Left lung (tissue), 10 donors: Measurements from ENCODE around the gene GATB. TPM values are rescaled to one million over a fixed set of nuclear protein-coding genes. Genes with fewer than 3 reads are reported as not detected.
"Not testable (repeated sequence)": the region's sequence is repeated elsewhere in the genome, so short reads cannot be mapped to it uniquely, and the experiment has no call there.

Experiments used
- ATAC-seq: fragments of 200-7000 bp; cut with Tn5 transposase; one replicate; pipeline ENCODE4 v1.9.1; 2020; ENCODE audit warnings: moderate library complexity
- DNase-seq, 4 donors: peaks; one replicate each; pipeline ENCODE4 v3.0.0-alpha.2; 2013 to 2020
- H3K27ac ChIP-seq, 2 donors: fragments of 200-600 bp; sonication (generic) in 1 of 2; one replicate each; pipeline versions ENCODE4 v1.5.0 to v1.8.0; 2020 to 2021
- H3K27me3 ChIP-seq, 2 donors: fragments of 200-600 bp; sonication (generic) in 1 of 2; one replicate each; pipeline versions ENCODE4 v1.5.0 to v1.8.0; 2020 to 2021
- H3K36me3 ChIP-seq, 2 donors: fragments of 200-600 bp; sonication (generic) in 1 of 2; one replicate each; pipeline versions ENCODE4 v1.5.0 to v1.8.0; 2020 to 2021
- H3K4me1 ChIP-seq, 2 donors: fragments of 200-600 bp; one replicate each; pipeline ENCODE4 v1.8.0; 2021
- H3K4me3 ChIP-seq, 2 donors: fragments of 200-600 bp; sonication (generic) in 1 of 2; one replicate each; pipeline versions ENCODE4 v1.5.0 to v1.8.0; 2020 to 2021; ENCODE audit warnings: mild to moderate bottlenecking in 1 of 2
- H3K9me3 ChIP-seq, 2 donors: fragments of 200-600 bp; sonication (generic) in 1 of 2; one replicate each; pipeline versions ENCODE4 v1.5.0 to v1.8.0; 2020 to 2021
- intact Hi-C, 2 donors: fragments of 100-400 bp; cut with DNase I; formaldehyde crosslinking; loops; one replicate each; pipeline versions ENCODE4 v1.11.2 to v1.14.2; 2022
- polyA plus RNA-seq, 6 donors: library from polyadenylated mRNA; unstranded; fragments of 120-200 nt; gene quantifications; one replicate each; pipeline ENCODE4 v1.2.1, GENCODE V29; 2013; ENCODE audit not compliant: insufficient read length in 6 of 6
- total RNA-seq, 2 donors: library from RNA; stranded (reverse); fragmentation: NEBNext Ultra II Directional; extraction: Animal tissue kit (Norgen Biotek cat#: 25700); gene quantifications; one replicate each; pipeline ENCODE4 v1.2.1, GENCODE V29; 2021
- TF ChIP-seq, protein P1 (sequence below), 2 donors: fragments of 200-600 bp; sonication (generic) in 1 of 2; IDR thresholded peaks; one replicate each; pipeline versions ENCODE4 v1.5.0 to v1.8.0; 2021; ENCODE audit warnings: antibody characterized with exemption in 2 of 2
- donor health status: DM: no; HTN: yes; CAD: no.
- donor health status: DM: no; HTN: no; CAD: no.

The GATB gene
- total and polyA plus RNA-seq, 8 donors = 12.9 to 22.2 (median 18.8) TPM

- no peaks in the 10 kb centered on the region for H3K9me3 ChIP-seq
- DNase-seq (no peak), ATAC-seq (no peak)
- no peaks in the 10 kb centered on the region for H3K4me1 ChIP-seq
- H3K27ac ChIP-seq = no peak overlapping the region
- no peaks in the 10 kb centered on the region for H3K27me3 ChIP-seq
- H3K4me3 ChIP-seq = no peak overlapping the region
- intact Hi-C loops = no loop called here
- TF ChIP-seq, protein P1, sequence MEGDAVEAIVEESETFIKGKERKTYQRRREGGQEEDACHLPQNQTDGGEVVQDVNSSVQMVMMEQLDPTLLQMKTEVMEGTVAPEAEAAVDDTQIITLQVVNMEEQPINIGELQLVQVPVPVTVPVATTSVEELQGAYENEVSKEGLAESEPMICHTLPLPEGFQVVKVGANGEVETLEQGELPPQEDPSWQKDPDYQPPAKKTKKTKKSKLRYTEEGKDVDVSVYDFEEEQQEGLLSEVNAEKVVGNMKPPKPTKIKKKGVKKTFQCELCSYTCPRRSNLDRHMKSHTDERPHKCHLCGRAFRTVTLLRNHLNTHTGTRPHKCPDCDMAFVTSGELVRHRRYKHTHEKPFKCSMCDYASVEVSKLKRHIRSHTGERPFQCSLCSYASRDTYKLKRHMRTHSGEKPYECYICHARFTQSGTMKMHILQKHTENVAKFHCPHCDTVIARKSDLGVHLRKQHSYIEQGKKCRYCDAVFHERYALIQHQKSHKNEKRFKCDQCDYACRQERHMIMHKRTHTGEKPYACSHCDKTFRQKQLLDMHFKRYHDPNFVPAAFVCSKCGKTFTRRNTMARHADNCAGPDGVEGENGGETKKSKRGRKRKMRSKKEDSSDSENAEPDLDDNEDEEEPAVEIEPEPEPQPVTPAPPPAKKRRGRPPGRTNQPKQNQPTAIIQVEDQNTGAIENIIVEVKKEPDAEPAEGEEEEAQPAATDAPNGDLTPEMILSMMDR (IDR thresholded peaks at IDR 0.05) = no peak
- H3K36me3 ChIP-seq = peaks cover 0 to 13% of the 10 kb centered on the region in 2 donors
These were observed 17.5 kb downstream of the GATB start for GRCh38 chr4:151743128-151743854.

DNA sequence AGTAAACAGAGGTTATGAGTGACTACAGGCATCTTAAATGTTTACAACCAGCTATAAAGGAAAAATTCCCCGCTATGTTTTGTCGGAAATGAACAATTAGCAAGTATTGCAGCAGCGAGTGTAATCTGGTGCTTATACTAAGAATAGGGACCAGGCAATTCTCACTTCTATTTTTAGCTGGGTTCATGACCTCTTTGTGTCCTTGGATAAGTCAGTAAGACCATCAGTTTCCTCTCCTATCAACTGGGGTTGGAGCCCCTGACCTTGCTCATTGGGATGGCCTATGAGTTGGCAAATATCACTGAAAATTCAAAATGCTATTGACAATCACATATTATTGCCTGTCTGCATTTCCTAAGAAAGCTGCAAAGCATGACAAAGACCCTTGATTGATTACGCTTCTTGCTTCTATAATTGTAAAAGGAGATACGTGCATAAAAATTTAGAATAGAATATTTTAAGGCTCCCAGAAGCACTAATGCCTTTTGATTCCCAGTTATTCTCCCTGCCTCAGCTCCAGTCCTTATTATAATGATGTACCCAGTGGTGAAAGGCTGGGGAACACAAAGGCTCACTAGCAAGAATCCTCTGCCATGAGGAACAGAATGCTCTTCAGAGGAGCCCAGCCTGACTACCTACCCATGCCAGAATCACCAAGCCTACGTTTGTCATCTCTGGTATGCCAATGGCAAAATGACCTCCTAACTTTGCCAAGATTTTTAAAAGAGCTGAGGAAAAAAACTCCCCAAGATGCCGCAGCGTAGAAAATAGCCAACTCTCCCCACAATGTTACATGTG is 21.9 kb downstream of the GATB start:
- ATAC-seq (no peak), DNase-seq (no peak)
- TF ChIP-seq, protein P1 (IDR thresholded peaks at IDR 0.05) = no peak
- Histone ChIP-seq H3K4me1 (no peaks in the 10 kb centered on the region), H3K27ac (no peak overlapping the region), H3K4me3 (no peak overlapping the region), H3K36me3 (peaks cover 0 to 29% of the 10 kb centered on the region in 2 donors), H3K27me3 (no peaks in the 10 kb centered on the region), H3K9me3 (peaks cover 0 to 22% of the 10 kb centered on the region in 2 donors)
- intact Hi-C loops = no loop called here

GRCh38 chr4:151736852-151737251 is 24.0 kb downstream of the GATB start:
- H3K4me3 ChIP-seq, H3K27me3 ChIP-seq, ATAC-seq, H3K4me1 ChIP-seq, intact Hi-C loops, DNase-seq, H3K27ac ChIP-seq: not testable (repeated sequence)
- H3K9me3 ChIP-seq = peaks cover 0 to 22% of the 10 kb centered on the region in 2 donors
- H3K36me3 ChIP-seq = peaks cover 0 to 29% of the 10 kb centered on the region in 2 donors

GRCh38 chr4:151736361-151736760 is 24.4 kb downstream of the GATB start:
- TF ChIP-seq, protein P1 (IDR thresholded peaks at IDR 0.05) = no peak
- intact Hi-C loops = no loop called here
- no peak for ATAC-seq

GRCh38 chr4:151731670-151732069 is 29.1 kb downstream of the GATB start:
- ATAC-seq, H3K4me1 ChIP-seq, H3K27ac ChIP-seq, H3K9me3 ChIP-seq, H3K36me3 ChIP-seq, DNase-seq, H3K27me3 ChIP-seq, intact Hi-C loops, H3K4me3 ChIP-seq: not testable (repeated sequence)

More at GRCh38 chr4:151736361-151736760, 24.4 kb downstream of the GATB start:
- H3K9me3 ChIP-seq = peaks cover 0 to 22% of the 10 kb centered on the region in 2 donors
- DNase-seq = no peak
- no peaks in the 10 kb centered on the region for H3K27me3 ChIP-seq
- H3K27ac ChIP-seq = no peak overlapping the region
- no peak overlapping the region for H3K4me3 ChIP-seq
- no peaks in the 10 kb centered on the region for H3K4me1 ChIP-seq
- peaks cover 0 to 25% of the 10 kb centered on the region in 2 donors for H3K36me3 ChIP-seq
